Peyer's patch (tissue), 4 donors: ENCODE data around the gene SPEF2.

Source experiments
- POLR2A ChIP-seq, 2 donors: fragments of 450-650 bp; IDR thresholded peaks; one replicate each; pipeline ENCODE4 v1.5.1; 2017; ENCODE audit warnings: antibody characterized with exemption in 2 of 2, mild to moderate bottlenecking in 2 of 2, moderate library complexity in 2 of 2
- TF ChIP-seq, protein P1 (sequence below), 6 experiments: fragments of 450-650 bp in 4 of 6; fragments of 200-600 bp in 2 of 6; sonication (generic) in 1 of 6; IDR thresholded peaks; one replicate each; pipeline ENCODE4 v1.5.1; 2017 to 2019; ENCODE audit warnings: antibody characterized with exemption in 6 of 6, mild to moderate bottlenecking in 3 of 6, moderate library complexity in 1 of 6

DNA sequence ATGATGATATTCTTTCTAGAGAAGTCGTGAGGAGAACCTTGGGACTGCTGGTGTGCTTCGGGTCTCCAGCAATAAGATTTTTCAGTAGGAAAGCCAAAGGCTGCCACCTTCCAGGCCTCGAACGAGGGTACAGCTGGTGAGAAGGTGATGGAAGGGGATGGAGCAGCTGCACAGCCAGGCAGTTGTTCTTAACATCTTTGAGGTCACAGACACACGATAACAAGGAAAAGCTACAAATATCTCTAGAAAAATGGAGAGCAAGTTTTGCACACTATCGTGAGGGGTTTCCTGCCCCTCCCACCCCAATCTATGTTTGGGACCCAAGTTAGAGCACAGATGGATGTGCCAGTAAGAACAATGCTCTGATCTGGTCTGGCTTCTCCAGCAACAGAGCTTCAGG is 232.2 kb downstream of the SPEF2 start:
- TF ChIP-seq, protein P1, sequence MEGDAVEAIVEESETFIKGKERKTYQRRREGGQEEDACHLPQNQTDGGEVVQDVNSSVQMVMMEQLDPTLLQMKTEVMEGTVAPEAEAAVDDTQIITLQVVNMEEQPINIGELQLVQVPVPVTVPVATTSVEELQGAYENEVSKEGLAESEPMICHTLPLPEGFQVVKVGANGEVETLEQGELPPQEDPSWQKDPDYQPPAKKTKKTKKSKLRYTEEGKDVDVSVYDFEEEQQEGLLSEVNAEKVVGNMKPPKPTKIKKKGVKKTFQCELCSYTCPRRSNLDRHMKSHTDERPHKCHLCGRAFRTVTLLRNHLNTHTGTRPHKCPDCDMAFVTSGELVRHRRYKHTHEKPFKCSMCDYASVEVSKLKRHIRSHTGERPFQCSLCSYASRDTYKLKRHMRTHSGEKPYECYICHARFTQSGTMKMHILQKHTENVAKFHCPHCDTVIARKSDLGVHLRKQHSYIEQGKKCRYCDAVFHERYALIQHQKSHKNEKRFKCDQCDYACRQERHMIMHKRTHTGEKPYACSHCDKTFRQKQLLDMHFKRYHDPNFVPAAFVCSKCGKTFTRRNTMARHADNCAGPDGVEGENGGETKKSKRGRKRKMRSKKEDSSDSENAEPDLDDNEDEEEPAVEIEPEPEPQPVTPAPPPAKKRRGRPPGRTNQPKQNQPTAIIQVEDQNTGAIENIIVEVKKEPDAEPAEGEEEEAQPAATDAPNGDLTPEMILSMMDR (IDR thresholded peaks at IDR 0.05): no peak
- TF ChIP-seq POLR2A (IDR thresholded peaks at IDR 0.05): no peak
